Measurements from ENCODE around the gene OPALIN. TPM values are rescaled to one million over a fixed set of nuclear protein-coding genes. Genes with fewer than 3 reads are reported as not detected.

Gene OPALIN
- polyA plus RNA-seq, 1 of the 3 experiments (the other 2 are of a cell fraction), result not detected

- Histone ChIP-seq H3K9me3 (no peaks in the 10 kb centered on the region), H3K4me1 (ENCODE audit: control insufficient read depth in 1 of 2, insufficient read depth in 2 of 2, low read depth in 1 of 2, low read length in 1 of 2) (no peaks in the 10 kb centered on the region), H3K9ac (no peak overlapping the region), H2AFZ (ENCODE audit: low read depth) (no peak overlapping the region), H3K9me2 (no peaks in the 10 kb centered on the region), H3K36me3 (replicated peaks in 1 of 2; ENCODE audit: control insufficient read depth in 1 of 2, insufficient read depth in 2 of 2, low read length in 1 of 2) (no peaks in the 10 kb centered on the region), H3K79me2 (ENCODE audit: insufficient read depth) (no peaks in the 10 kb centered on the region), H3K27me3 (ENCODE audit: insufficient read depth) (no peaks in the 10 kb centered on the region; the same call in 1 of the 2 replicates), H3F3A (replicated peaks; ENCODE audit: insufficient read depth) (no peaks in the 10 kb centered on the region), H4K20me1 (ENCODE audit: insufficient read depth) (no peaks in the 10 kb centered on the region), H3K27ac (ENCODE audit: low read depth in 2 of 2, low read length in 1 of 2) (no peak overlapping the region), H3K4me3 (ENCODE audit: low read depth in 2 of 2, low read length in 1 of 2) (no peak overlapping the region), H3K4me2 (no peak overlapping the region)
- TF ChIP-seq USF1 (IDR thresholded peaks at IDR 0.05; ENCODE audit: borderline replicate concordance, low read depth) (no peak), RFX5 (IDR thresholded peaks at IDR 0.05; ENCODE audit: low read length) (no peak), RXRA (IDR thresholded peaks at IDR 0.05; ENCODE audit: borderline replicate concordance, low read depth) (no peak), CTCF (IDR thresholded peaks at IDR 0.05) (no peak), EP300 (IDR thresholded peaks at IDR 0.05; ENCODE audit: borderline replicate concordance in 1 of 2, low read depth in 1 of 2, low read length in 1 of 2) (no peak), ELF1 (IDR thresholded peaks at IDR 0.05) (no peak), MXI1 (IDR thresholded peaks at IDR 0.05; ENCODE audit: low read depth, low read length) (no peak), FOSL2 (IDR thresholded peaks at IDR 0.05; ENCODE audit: borderline replicate concordance, low read depth) (no peak), SIN3A (IDR thresholded peaks at IDR 0.05; ENCODE audit: borderline replicate concordance, low read depth, low read length) (no peak), POLR2AphosphoS5 (IDR thresholded peaks at IDR 0.05; ENCODE audit: low read depth, low read length) (no peak), TCF12 (IDR thresholded peaks at IDR 0.05) (no peak), YY1 (IDR thresholded peaks at IDR 0.05; ENCODE audit: low read depth) (no peak), TEAD4 (IDR thresholded peaks at IDR 0.05; ENCODE audit: borderline replicate concordance, insufficient read depth) (no peak), RCOR1 (IDR thresholded peaks at IDR 0.05; ENCODE audit: low read length) (no peak)
- WGBS (ENCODE audit: low lambda C conversion rate), result 27% methylated on average over 3 of the region's 3 CpGs
- CTCF ChIA-PET, result interaction anchor here (0.6 to 3.9 kb wide), 2 partner anchors 24 to 82 kb away, joined by 3 to 15 read pairs; no protein-coding TSS in a partner anchor
- POLR2A ChIA-PET, result no interaction called here
- DNase-seq, result no peak
Observed at GRCh38 chr10:96311180-96311715, 47.6 kb downstream of the OPALIN start.

- no peak for DNase-seq
- 23% methylated on average over 1 of the region's 1 CpG for WGBS (ENCODE audit: low lambda C conversion rate)
- H3K4me3 ChIP-seq (ENCODE audit: low read depth in 2 of 2, low read length in 1 of 2), result no peak overlapping the region
- H3K27ac ChIP-seq (ENCODE audit: low read depth in 2 of 2, low read length in 1 of 2), result no peak overlapping the region
- no peak overlapping the region for H3K4me2 ChIP-seq
- ChIA-PET CTCF (interaction anchor here (1.1 to 3.9 kb wide), 5 partner anchors 10 to 294 kb away, joined by 3 to 15 read pairs (median 3); no protein-coding TSS in a partner anchor), POLR2A (no interaction called here)
- no peak overlapping the region for H2AFZ ChIP-seq (ENCODE audit: low read depth)
- no peaks in the 10 kb centered on the region for H4K20me1 ChIP-seq (ENCODE audit: insufficient read depth)
- H3F3A ChIP-seq (replicated peaks; ENCODE audit: insufficient read depth), result no peaks in the 10 kb centered on the region
- no peak for TF ChIP-seq RXRA (IDR thresholded peaks at IDR 0.05; ENCODE audit: borderline replicate concordance, low read depth)
- no peak for TF ChIP-seq JUND (IDR thresholded peaks at IDR 0.05)
- no peak for TF ChIP-seq PBX3 (IDR thresholded peaks at IDR 0.05)
- no peaks in the 10 kb centered on the region for H3K9me2 ChIP-seq
- no peak overlapping the region for H3K9ac ChIP-seq
- H3K79me2 ChIP-seq (ENCODE audit: insufficient read depth), result no peaks in the 10 kb centered on the region
- H3K27me3 ChIP-seq (ENCODE audit: insufficient read depth), result no peaks in the 10 kb centered on the region; the same call in 1 of the 2 replicates
- no peaks in the 10 kb centered on the region for H3K36me3 ChIP-seq (replicated peaks in 1 of 2; ENCODE audit: control insufficient read depth in 1 of 2, insufficient read depth in 2 of 2, low read length in 1 of 2)
- H3K4me1 ChIP-seq (ENCODE audit: control insufficient read depth in 1 of 2, insufficient read depth in 2 of 2, low read depth in 1 of 2, low read length in 1 of 2), result no peaks in the 10 kb centered on the region
- H3K9me3 ChIP-seq, result no peaks in the 10 kb centered on the region
Observed at GRCh38 chr10:96310321-96310669, 48.5 kb downstream of the OPALIN start.
